Measurements from ENCODE around the gene MAN2B2. TPM values are rescaled to one million over a fixed set of nuclear protein-coding genes. Genes with fewer than 3 reads are reported as not detected.

MAN2B2 gene
- total and polyA plus RNA-seq, 5 donors: 11.5 to 38.4 (median 27.8) TPM

DNA sequence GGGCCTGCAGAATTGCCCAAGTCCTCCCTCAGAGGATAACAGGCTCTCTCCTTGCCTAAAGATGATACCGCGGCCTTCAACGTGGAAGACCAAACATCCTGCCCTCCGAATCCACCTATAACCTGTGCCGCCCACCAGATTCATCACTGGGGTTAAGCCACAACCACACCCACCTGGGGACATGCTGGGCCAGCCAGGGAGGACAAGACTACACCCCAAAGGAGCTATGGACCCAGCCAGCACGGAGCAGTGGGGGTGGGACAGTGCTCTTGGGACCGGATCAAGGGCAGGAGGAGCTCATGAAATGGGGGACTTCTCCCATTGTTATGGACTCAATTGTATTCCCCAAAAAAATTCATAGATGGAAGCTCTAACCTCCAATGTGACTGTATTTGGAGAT is 6.8 kb upstream of the MAN2B2 start:
- Histone ChIP-seq H3K27ac (ENCODE audit: low read length) (no peak overlapping the region), H3K4me1 (ENCODE audit: control insufficient read depth, insufficient read depth, low read length) (peaks cover 2% of the 10 kb centered on the region), H3K9me3 (ENCODE audit: control insufficient read depth, low read length) (no peaks in the 10 kb centered on the region), H3K27me3 (ENCODE audit: control insufficient read depth, insufficient read depth) (no peaks in the 10 kb centered on the region), H3K4me3 (ENCODE audit: low read length) (no peak overlapping the region)
- ATAC-seq (no peak), DNase-seq (peak in 1 of 3 donors; percentile 3)
- intact Hi-C loops (cut with DNase I): no loop called here
- 82% methylated on average over 7 of the region's 7 CpGs for WGBS

DNA sequence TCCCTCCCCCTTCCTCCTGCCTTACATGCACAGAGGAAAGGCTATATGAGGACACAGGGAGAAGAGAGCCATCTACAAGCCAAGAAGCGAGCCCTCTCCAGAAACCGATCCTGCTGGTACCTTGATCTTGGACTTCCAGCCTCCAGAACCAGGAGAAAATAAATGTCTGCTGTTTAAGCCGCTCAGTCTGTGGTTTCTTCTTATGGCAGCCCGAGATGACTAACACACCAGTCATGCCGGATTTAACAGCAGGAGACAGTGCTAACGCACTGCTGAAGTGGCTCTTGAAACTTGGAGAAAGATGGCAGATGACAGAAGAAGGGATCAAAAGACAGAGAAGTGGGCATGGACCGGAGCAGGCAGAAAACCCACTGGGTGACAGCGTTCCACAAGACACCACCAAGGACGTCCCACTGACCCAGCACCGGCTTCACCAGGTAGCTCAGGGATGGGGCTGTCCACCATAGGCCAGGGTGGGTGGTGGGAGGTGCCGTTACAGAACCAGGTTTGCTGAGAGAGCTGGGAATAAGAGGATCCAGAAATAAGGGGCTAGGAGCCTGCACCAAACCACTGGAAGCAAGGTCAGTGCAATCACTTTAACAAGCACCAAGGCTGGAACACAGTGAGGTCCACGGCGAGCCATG is 6.2 kb upstream of the MAN2B2 start:
- 76% methylated on average over 13 of the region's 13 CpGs for WGBS
- H3K27ac ChIP-seq (ENCODE audit: low read length): no peak overlapping the region
- ATAC-seq (no peak), DNase-seq (peak in 1 of 3 donors; percentile 5)
- H3K4me3 ChIP-seq (ENCODE audit: low read length): no peak overlapping the region
- no peaks in the 10 kb centered on the region for H3K9me3 ChIP-seq (ENCODE audit: control insufficient read depth, low read length)
- intact Hi-C loops (cut with DNase I): no loop called here
- peaks cover 2% of the 10 kb centered on the region for H3K4me1 ChIP-seq (ENCODE audit: control insufficient read depth, insufficient read depth, low read length)
- H3K27me3 ChIP-seq (ENCODE audit: control insufficient read depth, insufficient read depth): no peaks in the 10 kb centered on the region

DNA sequence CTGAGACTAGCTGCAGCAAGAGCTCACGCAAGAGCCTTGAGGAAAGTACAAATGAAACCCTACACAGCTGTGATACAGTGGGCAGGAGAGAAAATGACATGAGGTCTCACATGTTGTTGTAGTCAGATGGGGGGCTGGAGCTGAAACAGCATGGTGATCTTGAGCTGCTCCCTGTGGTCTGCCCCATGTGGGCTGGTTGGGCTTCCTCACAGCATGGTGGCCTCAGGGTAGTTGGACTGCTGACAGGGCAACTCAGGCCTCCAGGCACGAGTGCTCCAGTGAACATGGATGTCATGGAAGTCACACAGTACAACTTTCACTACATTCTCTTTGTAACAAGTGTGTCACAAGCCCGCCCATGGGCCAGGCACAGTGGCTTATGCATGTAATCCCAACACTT is 3.4 kb upstream of the MAN2B2 start:
- DNase-seq (peak in 1 of 3 donors; percentile 3), ATAC-seq (no peak)
- H3K27ac ChIP-seq (ENCODE audit: low read length): no peak overlapping the region
- 82% methylated on average over 3 of the region's 3 CpGs for WGBS
- intact Hi-C loops (cut with DNase I): no loop called here
- H3K4me1 ChIP-seq (ENCODE audit: control insufficient read depth, insufficient read depth, low read length): no peaks in the 10 kb centered on the region
- H3K4me3 ChIP-seq (ENCODE audit: low read length): no peak overlapping the region
- H3K9me3 ChIP-seq (ENCODE audit: control insufficient read depth, low read length): no peaks in the 10 kb centered on the region
- no peaks in the 10 kb centered on the region for H3K27me3 ChIP-seq (ENCODE audit: control insufficient read depth, insufficient read depth)

DNA sequence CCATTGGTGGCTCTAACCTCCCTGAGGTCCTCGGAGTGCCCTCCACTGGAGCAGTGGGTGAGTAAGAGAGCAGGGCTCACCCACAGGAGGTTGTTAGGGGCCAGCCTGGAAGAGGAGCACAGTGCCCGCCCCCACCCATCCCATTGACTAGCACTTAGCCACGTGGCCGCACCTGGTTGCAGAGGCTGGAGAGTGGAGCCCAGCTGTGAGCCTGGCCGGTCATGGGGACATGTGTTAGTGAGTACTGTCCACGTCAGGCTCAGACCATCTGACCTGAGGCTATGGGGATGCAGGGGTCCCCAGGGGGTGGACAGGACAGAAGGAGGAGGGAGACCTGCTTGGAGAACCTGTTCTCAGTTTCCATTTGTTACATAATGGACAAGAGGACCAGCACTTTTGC is 1.4 kb upstream of the MAN2B2 start:
- DNase-seq: peak in 1 of 3 donors; percentile 41
- WGBS: 68% methylated on average over 6 of the region's 6 CpGs

DNA sequence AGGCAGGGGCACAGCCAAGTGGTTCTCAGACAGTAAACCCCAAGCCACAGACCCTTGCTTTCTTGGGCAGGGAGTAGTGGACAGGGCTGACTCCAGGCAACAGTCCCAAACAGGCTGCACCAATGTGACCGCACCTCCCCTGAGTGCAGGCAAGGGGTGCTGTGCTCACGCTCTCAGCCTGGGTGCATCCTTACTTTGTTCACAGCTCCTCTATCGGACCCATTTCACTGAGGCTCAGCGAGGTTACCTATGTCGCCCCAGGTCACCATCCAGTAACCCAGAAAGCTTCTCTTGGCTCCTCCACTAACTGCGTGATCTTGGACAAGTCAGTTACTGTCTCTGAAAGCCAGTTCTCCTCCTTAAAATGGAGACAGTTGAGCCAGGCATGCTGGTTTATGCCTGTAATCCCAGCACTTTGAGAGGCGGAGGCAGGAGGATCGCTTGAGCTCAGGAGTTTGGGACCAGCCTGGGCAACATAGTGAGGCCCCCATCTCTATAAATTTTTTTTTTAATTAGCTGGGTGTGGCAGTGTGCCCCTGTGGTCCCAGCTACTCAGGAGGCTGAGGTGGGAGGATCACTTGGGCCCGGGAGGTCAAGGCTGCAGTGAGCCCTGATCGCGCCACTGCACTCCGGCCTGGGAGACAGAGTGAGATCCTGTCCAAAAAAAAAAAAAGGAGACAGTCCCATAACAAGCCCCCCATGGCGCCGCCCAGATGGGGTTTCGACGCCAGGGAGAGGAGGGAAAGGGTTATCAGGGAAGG is 823 bp upstream of the MAN2B2 start:
- WGBS: 49% methylated on average over 16 of the region's 16 CpGs
- H3K27ac ChIP-seq (ENCODE audit: low read length): no peak overlapping the region
- ATAC-seq: no peak
- H3K9me3 ChIP-seq (ENCODE audit: control insufficient read depth, low read length): no peaks in the 10 kb centered on the region
- H3K27me3 ChIP-seq (ENCODE audit: control insufficient read depth, insufficient read depth): no peaks in the 10 kb centered on the region
- peak overlapping the region; percentile 50 for H3K4me3 ChIP-seq (ENCODE audit: low read length)
- no peaks in the 10 kb centered on the region for H3K4me1 ChIP-seq (ENCODE audit: control insufficient read depth, insufficient read depth, low read length)
- intact Hi-C loops (cut with DNase I): no loop called here
- DNase-seq: peak in 1 of 3 donors; percentile 10

More for the DNA sequence above, 1.4 kb upstream of the MAN2B2 start:
- H3K4me3 ChIP-seq (ENCODE audit: low read length): no peak overlapping the region
- intact Hi-C loops (cut with DNase I): no loop called here
- no peaks in the 10 kb centered on the region for H3K4me1 ChIP-seq (ENCODE audit: control insufficient read depth, insufficient read depth, low read length)
- no peak for ATAC-seq
- no peak overlapping the region for H3K27ac ChIP-seq (ENCODE audit: low read length)
- H3K27me3 ChIP-seq (ENCODE audit: control insufficient read depth, insufficient read depth): no peaks in the 10 kb centered on the region
- no peaks in the 10 kb centered on the region for H3K9me3 ChIP-seq (ENCODE audit: control insufficient read depth, low read length)

DNA sequence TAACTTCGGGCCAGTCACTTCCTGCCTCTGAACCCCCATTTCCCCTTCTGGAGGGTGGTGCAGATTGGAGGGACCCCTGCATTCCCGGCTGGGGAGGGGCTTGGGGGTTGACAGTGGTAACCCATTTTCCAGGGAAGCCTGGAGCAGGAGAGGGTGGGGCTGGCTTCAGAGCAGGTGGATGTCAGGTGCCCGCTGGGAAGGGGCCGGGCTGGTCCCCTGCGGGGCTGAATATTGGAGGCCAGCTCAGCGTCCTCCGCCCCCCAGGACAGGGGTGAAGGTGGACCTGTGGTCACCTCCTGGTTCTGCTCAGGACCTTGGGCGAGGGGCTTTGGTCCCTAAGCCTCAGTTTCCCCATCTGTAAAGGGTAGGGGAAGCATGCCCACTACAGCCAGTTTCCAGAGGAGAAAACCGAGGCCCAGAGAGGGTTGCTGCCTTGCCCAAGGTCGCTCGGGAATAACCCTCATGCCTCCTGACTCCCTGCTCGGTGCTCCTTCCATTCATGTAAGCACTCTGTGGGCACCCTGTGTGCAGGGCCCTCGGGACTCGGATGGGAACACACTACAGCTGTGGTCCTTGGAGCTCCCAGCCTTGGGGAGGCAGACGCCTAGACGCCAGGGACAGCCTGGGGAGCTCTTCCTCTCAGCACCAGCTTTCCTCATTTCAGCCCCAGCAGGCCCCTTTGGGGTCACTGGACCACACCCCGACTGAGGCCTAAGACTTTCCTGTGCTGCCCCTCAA is 683 bp downstream of the MAN2B2 start:
- WGBS: 65% methylated on average over 17 of the region's 17 CpGs
- DNase-seq (peak in 1 of 3 donors; percentile 51), ATAC-seq (peak; percentile 2 to 3)
- peak overlapping the region; percentile 1 for H3K27ac ChIP-seq (ENCODE audit: low read length)
- intact Hi-C loops (cut with DNase I): no loop called here
- no peaks in the 10 kb centered on the region for H3K27me3 ChIP-seq (ENCODE audit: control insufficient read depth, insufficient read depth)
- no peaks in the 10 kb centered on the region for H3K4me1 ChIP-seq (ENCODE audit: control insufficient read depth, insufficient read depth, low read length)
- H3K9me3 ChIP-seq (ENCODE audit: control insufficient read depth, low read length): no peaks in the 10 kb centered on the region
- H3K4me3 ChIP-seq (ENCODE audit: low read length): peak overlapping the region; percentile 50

DNA sequence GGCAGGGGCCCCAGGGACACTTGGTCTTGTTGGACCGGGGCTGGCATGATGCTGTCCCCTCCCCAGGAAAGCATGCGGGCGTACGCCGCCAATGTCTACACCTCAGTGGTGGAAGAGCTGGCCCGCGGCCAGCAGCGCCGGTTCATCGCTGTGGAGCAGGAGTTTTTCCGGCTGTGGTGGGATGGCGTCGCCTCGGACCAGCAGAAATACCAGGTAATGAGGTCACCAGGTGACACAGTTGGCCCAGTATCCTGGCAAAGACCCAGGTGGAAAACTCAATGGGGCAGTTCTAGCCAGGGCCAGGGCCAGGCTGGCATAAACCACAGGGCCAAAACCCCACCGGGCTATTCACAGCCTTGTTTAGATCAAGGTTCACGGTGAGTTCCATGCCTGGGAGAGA is 1.5 kb downstream of the MAN2B2 start:
- no peak overlapping the region for H3K27ac ChIP-seq (ENCODE audit: low read length)
- ATAC-seq (no peak), DNase-seq (peak in 1 of 3 donors; percentile 70)

DNA sequence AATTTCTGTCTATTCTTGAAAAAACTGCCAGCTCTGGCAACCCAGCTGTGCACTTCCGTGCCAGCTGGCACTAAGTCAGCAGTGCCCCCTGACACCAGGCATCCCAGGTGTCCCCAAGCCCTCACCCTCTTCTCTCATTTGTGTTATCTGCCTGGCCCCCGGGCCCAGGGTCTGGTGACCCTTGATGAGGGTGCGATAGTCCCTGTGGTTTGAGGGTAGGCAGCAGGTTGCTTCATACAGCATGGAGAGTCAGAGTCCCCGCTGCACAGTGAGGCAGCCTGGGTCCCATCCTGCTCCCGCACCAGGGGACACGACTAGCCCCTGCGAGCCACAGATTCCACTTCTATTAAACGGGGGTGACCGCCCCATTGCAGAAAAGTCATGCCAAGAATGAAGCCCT is 1.9 kb downstream of the MAN2B2 start:
- H3K4me1 ChIP-seq (ENCODE audit: control insufficient read depth, insufficient read depth, low read length): no peaks in the 10 kb centered on the region
- no peaks in the 10 kb centered on the region for H3K27me3 ChIP-seq (ENCODE audit: control insufficient read depth, insufficient read depth)
- 91% methylated on average over 9 of the region's 9 CpGs for WGBS
- DNase-seq (no peak), ATAC-seq (no peak)
- no peak overlapping the region for H3K4me3 ChIP-seq (ENCODE audit: low read length)
- H3K27ac ChIP-seq (ENCODE audit: low read length): no peak overlapping the region
- intact Hi-C loops (cut with DNase I): no loop called here
- no peaks in the 10 kb centered on the region for H3K9me3 ChIP-seq (ENCODE audit: control insufficient read depth, low read length)

More for the DNA sequence above, 1.5 kb downstream of the MAN2B2 start:
- WGBS: 82% methylated on average over 16 of the region's 16 CpGs
- H3K4me3 ChIP-seq (ENCODE audit: low read length): no peak overlapping the region
- H3K9me3 ChIP-seq (ENCODE audit: control insufficient read depth, low read length): no peaks in the 10 kb centered on the region
- intact Hi-C loops (cut with DNase I): no loop called here
- H3K27me3 ChIP-seq (ENCODE audit: control insufficient read depth, insufficient read depth): no peaks in the 10 kb centered on the region
- H3K4me1 ChIP-seq (ENCODE audit: control insufficient read depth, insufficient read depth, low read length): no peaks in the 10 kb centered on the region

DNA sequence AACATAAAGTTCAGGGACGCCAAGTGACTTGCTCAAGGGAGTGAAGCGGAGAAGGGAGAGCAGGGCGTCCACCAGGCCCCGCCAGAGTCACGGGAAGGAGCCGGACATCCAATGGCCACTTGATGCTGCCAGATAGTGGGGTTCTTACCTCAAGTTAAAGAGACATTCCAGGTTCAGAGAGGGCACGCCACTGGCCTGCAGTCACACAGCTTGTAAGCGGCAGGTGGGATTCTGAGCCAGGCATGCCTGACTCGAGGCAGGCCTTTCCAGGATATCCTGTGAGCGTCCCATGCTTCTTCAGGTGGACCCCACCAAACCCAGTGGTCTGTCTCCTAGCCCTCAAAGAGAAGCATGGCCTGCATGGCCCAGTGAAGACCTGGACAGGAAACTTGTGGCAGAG is 2.4 kb downstream of the MAN2B2 start:
- Histone ChIP-seq H3K9me3 (ENCODE audit: control insufficient read depth, low read length) (no peaks in the 10 kb centered on the region), H3K4me1 (ENCODE audit: control insufficient read depth, insufficient read depth, low read length) (no peaks in the 10 kb centered on the region), H3K27ac (ENCODE audit: low read length) (no peak overlapping the region), H3K4me3 (ENCODE audit: low read length) (no peak overlapping the region), H3K27me3 (ENCODE audit: control insufficient read depth, insufficient read depth) (no peaks in the 10 kb centered on the region)
- 94% methylated on average over 10 of the region's 10 CpGs for WGBS
- DNase-seq (peak in 1 of 3 donors; percentile 26), ATAC-seq (no peak)
- intact Hi-C loops (cut with DNase I): no loop called here

DNA sequence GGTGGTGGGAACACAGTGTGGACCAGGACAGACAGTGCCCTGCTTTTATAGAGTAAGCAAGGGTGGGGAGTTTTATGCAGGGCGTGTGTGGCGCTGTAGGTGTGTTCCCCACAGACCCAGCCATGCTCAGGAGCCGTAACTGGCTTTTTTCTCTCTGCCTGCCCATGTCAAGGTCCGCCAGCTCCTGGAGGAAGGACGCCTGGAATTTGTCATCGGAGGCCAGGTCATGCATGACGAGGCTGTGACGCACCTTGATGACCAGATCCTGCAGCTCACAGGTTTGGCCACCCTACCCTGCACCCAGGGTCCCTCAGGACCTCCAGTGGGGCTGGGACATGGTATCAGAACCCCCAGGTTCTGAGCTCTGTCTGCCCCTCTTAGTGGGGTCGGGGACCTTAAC is 3.2 kb downstream of the MAN2B2 start:
- DNase-seq: no peak
- no peaks in the 10 kb centered on the region for H3K27me3 ChIP-seq (ENCODE audit: control insufficient read depth, insufficient read depth)
- intact Hi-C loops (cut with DNase I): no loop called here
- ATAC-seq: no peak
- 97% methylated on average over 9 of the region's 9 CpGs for WGBS
- H3K4me3 ChIP-seq (ENCODE audit: low read length): no peak overlapping the region
- no peaks in the 10 kb centered on the region for H3K4me1 ChIP-seq (ENCODE audit: control insufficient read depth, insufficient read depth, low read length)
- no peak overlapping the region for H3K27ac ChIP-seq (ENCODE audit: low read length)
- no peaks in the 10 kb centered on the region for H3K9me3 ChIP-seq (ENCODE audit: control insufficient read depth, low read length)

DNA sequence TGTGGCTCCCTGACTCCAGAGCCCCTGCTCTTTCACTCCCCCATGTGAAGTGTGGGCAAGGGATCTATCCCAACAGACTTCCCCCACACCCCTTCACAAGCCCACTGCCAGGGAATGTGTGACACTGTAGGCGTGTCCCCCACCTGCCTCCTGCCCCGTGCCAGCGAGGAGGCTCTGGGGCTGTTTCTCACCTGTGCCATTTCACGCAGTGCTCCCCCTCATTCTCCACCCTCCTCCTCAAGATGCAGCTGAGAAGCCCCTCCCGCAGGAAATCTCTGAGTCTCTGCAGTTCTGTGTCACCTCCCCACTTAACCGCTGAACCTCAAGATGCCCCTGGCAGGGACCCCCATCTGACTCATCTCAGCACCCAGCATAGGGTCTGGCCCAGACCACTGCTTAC is 5.4 kb downstream of the MAN2B2 start:
- Histone ChIP-seq H3K4me1 (ENCODE audit: control insufficient read depth, insufficient read depth, low read length) (no peaks in the 10 kb centered on the region), H3K9me3 (ENCODE audit: control insufficient read depth, low read length) (no peaks in the 10 kb centered on the region), H3K4me3 (ENCODE audit: low read length) (no peak overlapping the region), H3K27me3 (ENCODE audit: control insufficient read depth, insufficient read depth) (no peaks in the 10 kb centered on the region), H3K27ac (ENCODE audit: low read length) (no peak overlapping the region)
- WGBS: 94% methylated on average over 6 of the region's 6 CpGs
- DNase-seq (no peak), ATAC-seq (no peak)
- intact Hi-C loops (cut with DNase I): no loop called here
